HG03095 (cell line): Measurements from ENCODE around the gene NPIPA1.
"Not testable (repeated sequence)": the region's sequence is repeated elsewhere in the genome, so short reads cannot be mapped to it uniquely, and the experiment has no call there.

Experiments used
- ATAC-seq: cut with Tn5 transposase; IDR thresholded peaks from one replicate; pipeline ENCODE4 v1.9.1; 2021; ENCODE audit warnings: moderate library complexity; ENCODE audit not compliant: unreplicated experiment

The NPIPA1 gene

DNA sequence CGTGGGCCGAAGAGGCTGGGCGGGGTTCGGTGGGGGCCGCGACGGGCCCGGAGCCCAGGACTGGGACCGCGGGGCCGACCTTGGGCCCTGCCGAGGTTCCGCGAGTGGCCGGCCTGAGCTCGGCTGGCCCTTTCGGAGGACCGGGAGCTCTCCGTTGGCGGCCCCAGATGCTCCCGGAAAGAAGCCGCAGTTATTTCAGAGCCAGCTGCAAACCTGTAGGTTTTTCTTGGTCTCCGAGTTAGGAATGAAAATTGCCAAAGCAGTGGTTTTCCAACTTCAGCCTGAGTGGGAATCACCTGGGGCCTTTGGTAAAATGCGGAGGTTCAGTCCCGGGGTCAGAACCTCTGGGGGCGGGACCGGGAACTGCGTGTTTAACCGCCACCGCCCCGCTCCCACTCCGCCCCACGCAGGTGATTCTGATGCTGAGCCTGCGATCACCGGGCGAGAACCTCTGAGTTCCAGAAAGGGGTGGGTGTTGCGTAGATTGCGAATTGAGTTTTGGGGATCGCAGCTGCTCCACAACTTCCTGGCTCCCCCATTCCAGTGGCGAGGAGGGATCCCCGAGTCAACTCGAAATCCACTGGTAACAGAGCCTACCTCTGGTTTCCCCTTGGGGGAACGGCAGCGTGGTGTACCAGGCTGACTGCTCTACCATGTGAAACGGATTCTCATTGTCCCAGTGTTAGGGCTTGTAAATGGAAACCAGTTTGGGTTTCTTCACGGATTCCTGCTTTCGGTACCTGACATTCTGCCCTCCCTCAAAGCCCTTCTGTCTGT lies 38.4 kb downstream of the NPIPA1 start:
- peak; percentile 7 for ATAC-seq

DNA sequence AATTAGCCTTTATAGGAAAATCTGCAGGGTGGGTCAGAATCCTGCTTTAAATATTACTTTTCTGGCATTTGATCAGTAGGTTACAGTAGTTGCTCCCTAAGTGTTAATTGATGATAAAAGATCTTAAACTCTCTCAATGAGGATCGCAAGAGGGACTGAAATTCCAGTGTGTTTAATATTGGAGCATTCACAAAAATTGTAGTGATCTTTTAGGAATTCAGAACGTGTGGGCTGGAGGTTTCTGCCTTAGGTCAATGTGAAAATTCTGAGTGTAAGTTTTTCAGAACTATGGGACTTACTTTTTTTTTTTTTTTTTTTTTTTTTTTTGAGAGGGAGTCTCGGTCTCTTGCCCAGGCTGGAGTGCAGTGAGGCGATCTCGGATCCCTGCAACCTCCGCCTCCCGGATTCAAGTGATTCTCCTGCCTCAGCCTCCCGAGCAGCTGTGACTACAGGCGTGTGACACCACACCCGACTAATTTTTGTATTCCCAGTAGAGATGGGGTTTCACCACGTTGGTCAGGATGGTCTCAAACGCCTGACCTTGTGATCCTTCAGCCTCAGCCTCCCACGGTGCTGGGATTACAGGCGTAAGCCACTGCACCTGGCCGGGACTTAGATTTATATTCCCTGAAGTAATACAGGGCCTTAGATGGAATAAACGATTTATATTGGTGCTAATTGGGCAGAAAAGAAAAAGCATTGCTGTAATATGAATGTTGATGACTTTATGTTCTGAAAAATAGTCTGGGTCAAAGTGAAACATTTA lies 39.9 kb downstream of the NPIPA1 start:
- not testable (repeated sequence) for ATAC-seq

DNA sequence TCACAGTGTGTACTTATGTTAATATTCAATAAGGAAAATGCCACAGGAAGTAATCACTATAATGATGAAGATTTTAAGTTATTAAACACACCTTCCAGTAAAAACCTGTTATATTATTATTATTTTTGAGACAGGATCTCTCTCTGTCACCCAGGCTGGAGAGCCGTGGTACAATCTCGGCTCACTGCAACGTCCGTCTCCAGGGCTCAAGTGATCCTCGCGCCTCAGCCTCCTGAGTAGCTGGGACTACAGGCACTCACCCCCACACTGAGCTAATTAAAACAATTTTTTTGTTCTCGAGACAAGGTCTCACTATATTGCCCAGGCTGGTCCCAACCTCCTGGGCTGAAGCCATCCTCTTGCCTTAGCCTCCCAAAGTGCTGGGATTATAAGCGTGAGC lies 41.0 kb downstream of the NPIPA1 start:
- not testable (repeated sequence) for ATAC-seq

DNA sequence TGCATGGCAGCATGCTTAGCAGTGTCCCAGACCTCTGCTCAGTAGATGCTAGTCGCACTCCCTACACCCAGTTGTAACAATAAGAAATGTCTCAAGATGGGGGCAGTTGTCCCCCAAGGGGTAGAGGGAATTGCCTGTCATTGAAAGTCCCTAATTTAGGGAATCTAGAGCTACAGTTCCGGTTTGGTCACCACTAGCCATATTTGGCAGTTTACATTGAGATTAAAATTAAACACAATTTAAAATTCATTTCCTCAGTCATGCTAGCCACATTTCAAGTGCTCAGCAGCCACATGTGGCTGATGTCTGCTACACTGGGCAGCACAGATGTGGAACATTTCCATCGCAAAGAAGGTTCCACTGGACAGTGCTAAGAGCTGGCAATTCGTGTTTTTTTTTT lies 41.7 kb downstream of the NPIPA1 start:
- ATAC-seq = not testable (repeated sequence)

DNA sequence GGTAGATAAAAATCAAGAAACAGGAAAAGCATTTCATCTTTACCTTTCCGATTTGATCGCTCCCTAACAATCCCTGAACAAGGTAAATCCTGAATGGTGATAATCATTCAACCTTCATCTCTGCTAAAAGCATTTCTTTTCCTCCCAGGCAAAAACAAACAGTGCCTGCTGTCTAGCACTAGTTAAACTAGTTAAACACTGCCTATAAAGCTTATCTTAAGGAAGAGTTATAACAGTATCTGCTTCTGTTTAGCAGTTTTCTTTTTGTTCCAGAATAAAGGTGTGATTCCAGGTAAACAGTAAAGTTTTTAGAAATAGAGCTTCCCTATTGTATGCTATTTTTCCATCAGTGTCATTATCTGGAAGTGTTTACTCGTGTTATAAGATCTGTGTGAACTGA lies 44.0 kb downstream of the NPIPA1 start:
- ATAC-seq = not testable (repeated sequence)

DNA sequence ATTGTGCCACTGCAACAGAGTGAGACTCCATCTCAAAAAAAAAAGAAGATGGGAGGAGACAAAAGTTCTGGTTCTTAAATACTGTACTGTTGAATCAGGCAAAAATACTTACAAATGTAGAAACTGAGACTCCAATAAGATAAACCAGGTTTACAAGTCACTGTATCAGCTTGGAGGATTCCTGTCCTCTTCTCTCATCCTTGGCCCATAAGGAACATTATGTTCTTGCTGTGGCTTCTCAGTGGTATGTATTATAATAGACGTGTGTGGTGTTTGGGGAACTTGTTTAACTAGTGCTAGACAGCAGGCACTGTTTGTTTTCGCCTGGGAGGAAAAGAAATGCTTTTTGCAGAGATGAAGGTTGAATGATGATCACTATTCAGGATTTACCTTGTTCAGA lies 45.3 kb downstream of the NPIPA1 start:
- not testable (repeated sequence) for ATAC-seq

DNA sequence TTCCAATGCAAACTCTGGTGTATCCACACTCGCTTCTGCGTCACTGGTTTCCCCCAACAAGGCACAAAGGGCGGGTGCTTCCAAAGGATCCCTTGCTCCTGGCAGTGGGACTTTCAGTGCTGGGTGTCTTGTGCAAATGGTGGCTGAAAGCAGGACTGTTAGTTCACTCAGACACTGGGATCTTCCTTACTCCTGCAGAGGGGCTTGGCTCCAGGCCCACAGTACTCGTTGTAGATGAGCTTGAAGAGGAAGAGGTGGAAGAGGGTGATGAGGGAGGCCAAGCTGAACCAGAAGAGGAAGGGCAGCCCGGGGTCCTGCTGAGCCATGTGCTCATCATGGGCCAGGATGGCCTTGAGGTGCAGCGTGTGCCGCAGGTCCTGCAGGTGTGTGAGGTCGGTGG lies 50.8 kb downstream of the NPIPA1 start:
- not testable (repeated sequence) for ATAC-seq

DNA sequence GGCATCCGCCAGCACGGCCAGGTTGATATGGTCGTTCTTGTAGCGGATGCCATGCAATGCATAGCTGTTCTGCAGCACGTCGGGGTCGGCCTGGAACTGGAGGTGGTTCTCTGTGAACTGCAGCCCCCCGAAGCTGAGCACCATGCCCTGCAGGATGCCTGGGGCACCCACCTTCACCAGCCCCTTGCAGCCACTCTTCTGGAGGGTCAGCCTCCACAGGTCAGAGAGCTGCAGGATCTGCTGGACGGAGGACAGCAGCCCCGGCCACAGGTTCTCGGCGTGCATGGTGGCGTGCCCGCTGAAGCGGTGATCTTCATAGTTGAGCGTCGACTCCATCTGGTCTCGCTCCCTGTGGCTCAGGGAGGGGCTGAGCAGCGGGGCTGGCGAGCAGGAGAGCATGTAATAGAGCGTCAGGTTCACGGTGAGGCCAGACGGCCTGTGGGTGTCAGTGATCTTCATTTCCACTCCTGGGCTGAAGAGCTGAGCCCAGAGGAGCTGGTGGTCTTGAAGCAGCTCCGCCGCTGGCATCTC lies 51.5 kb downstream of the NPIPA1 start:
- not testable (repeated sequence) for ATAC-seq

DNA sequence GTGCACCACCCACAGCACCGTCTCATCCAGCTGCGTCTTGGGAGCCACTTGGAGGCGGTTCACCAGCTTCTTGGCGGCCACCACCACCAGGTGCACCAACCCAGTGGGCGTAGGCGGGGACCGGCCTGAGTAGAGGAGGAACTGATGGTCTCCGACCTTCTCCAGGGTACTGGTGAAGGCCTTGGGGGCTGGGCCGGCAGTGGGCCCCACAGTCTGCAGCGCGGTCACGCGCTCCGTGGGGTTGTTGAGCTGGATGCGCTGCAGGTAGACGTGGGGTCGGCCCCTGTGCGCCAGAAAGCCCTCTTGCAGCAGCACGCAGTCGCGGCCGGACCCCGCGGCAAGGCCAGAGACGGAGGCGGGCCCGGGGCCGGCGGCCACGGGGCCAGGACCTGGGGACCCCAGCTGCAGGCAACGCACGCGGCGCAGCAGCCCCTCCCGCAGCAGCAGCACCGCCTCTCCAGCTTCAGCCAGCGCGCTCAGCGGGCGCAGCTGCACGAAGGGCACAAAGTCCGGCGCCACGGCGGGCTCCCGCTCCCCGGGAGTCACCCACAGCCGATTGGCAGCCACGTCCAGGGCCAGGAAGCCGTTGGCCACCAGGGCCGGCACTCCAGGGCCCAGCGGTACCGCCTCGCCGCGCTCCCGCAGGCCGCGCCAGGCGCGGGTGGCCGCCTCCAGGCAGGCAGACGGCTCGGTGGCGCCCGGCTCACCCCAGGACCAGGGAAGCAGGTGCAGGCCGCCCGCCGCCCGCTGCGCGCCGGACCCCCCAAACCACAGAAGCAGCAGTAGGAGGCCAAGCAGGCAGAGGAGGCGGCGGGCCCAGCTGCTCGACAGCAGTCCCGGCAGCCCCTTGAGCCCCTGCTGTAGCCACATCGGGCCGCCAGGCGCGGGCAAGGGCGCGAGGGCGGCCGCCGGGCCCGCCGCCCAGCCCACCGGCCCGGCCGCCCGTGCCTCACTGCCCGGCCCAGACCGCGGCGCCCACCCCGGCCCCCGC lies 52.3 kb downstream of the NPIPA1 start:
- not testable (repeated sequence) for ATAC-seq

DNA sequence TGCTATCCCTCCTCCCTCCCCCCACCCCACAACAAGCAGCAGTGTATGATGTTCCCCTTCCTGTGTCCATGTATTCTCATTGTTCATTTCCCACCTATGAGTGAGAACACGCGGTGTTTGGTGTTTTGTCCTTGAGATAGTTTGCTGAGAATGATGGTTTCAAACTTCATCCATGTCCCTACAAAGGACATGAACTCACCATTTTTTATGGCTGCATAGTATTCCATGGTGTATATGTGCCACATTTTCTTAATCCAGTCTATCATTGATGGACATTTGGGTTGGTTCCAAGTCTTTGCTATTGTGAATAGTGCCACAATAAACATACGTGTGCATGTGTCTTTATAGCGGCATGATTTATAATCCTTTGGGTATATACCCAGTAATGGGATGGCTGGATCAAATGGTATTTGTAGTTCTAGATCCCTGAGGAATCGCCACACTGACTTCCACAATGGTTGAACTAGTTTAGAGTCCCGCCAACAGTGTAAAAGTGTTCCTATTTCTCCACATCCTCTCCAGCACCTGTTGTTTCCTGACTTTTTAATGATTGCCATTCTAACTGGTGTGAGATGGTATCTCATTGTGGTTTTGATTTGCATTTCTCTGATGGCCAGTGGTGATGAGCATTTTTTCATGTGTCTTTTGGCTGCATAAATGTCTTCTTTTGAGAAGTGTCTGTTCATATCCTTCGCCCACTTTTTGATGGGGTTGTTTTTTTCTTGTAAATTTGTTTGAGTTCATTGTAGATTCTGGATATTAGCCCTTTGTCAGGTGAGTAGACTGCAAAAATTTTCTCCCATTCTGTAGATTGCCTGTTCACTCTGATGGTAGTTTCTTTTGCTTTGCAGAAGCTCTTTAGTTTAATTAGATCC lies 56.3 kb downstream of the NPIPA1 start:
- ATAC-seq = not testable (repeated sequence)

DNA sequence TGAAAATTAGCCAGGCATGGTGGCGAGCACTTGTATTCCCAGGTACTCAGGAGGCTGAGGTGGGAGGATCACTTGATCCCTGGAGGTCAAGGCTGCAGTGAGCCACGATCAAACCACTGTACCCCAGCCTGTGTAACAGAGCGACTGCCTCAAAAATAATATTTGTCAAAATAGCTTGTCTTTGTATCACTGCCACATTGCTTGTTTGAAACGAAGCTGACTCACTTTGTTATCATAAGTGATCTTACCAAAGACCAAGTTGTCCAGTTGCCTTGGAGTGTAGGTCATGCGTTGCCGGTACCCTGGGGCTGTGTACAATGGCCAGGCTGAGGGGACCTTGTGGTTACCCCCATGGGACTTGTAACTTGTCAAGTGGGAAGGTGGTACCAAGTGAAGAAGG lies 59.5 kb downstream of the NPIPA1 start:
- ATAC-seq = not testable (repeated sequence)

DNA sequence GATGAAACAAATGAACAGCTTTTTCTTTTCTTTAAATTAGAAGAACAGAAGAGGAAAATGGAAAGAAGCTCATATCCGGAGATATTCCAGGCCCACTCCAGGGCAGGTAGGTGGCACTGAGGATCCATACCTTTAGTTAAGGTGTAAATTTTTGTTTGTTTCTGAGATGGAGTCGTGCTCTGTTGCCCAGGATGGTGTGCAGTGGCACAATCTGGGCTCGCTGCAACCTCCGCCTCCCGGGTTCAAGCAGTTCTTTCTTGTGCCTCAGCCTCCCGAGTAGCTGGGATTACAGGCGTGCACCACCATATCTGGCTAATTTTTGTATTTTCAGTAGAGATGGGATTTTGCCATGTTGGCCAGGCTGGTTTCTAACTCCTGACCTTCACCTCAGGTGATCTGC lies 61.1 kb downstream of the NPIPA1 start:
- not testable (repeated sequence) for ATAC-seq

DNA sequence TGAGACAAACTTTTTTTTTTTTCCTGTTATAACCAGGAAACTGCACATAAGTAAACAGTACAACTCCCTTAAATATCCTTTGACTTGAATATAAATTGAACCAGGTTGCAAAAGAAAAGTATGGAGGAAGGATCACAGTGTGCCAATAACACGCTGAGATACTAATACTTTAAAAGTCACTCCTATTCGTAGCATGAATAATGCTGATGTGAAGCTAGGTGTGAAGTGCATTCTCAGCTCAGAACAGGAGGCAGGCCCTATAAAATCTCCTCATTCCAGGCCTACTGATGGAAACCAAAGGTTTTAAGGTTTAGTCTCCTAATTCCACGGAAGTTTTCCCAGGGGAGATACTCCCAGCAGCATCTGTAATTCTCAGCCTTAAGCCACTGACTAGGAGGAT lies 62.6 kb downstream of the NPIPA1 start:
- not testable (repeated sequence) for ATAC-seq
